ENCODE results near the gene CTNNA3.
"Not testable (repeated sequence)": the region's sequence is repeated elsewhere in the genome, so short reads cannot be mapped to it uniquely, and the experiment has no call there.

Gene CTNNA3

GRCh38 chr10:67230680-67231500 is 465.1 kb downstream of the CTNNA3 start:
- not testable (repeated sequence) for DNase-seq

GRCh38 chr10:67225226-67225625 is 470.8 kb downstream of the CTNNA3 start:
- DNase-seq, result no peak

GRCh38 chr10:67224553-67224952 is 471.4 kb downstream of the CTNNA3 start:
- no peak for DNase-seq

GRCh38 chr10:67222934-67223333 is 473.1 kb downstream of the CTNNA3 start:
- no peak for DNase-seq

GRCh38 chr10:67221939-67222494 is 474.0 kb downstream of the CTNNA3 start:
- DNase-seq, result no peak

- no peak for DNase-seq
These were observed 484.3 kb downstream of the CTNNA3 start for GRCh38 chr10:67211680-67212079.

- DNase-seq, result not testable (repeated sequence)
These were observed 488.1 kb downstream of the CTNNA3 start for GRCh38 chr10:67207923-67208322.

GRCh38 chr10:67200913-67201564 is 495.0 kb downstream of the CTNNA3 start:
- no peak for DNase-seq

- no peak for DNase-seq
These were observed 520.6 kb downstream of the CTNNA3 start for GRCh38 chr10:67175354-67175753.

- DNase-seq, result no peak
These were observed 522.2 kb downstream of the CTNNA3 start for GRCh38 chr10:67173787-67174186.

GRCh38 chr10:67171970-67172369 is 524.0 kb downstream of the CTNNA3 start:
- DNase-seq, result no peak

GRCh38 chr10:67156239-67156638 is 539.8 kb downstream of the CTNNA3 start:
- no peak for DNase-seq

GRCh38 chr10:67151471-67151870 is 544.5 kb downstream of the CTNNA3 start:
- no peak for DNase-seq

GRCh38 chr10:67144530-67144929 is 551.5 kb downstream of the CTNNA3 start:
- no peak for DNase-seq

GRCh38 chr10:67141300-67141699 is 554.7 kb downstream of the CTNNA3 start:
- DNase-seq, result no peak

GRCh38 chr10:67140641-67141040 is 555.4 kb downstream of the CTNNA3 start:
- DNase-seq, result no peak

GRCh38 chr10:67127441-67127840 is 568.6 kb downstream of the CTNNA3 start:
- DNase-seq, result no peak

- no peak for DNase-seq
These were observed 576.3 kb downstream of the CTNNA3 start for GRCh38 chr10:67119651-67120050.

- DNase-seq, result no peak
These were observed 580.0 kb downstream of the CTNNA3 start for GRCh38 chr10:67115972-67116371.

- no peak for DNase-seq
These were observed 581.0 kb downstream of the CTNNA3 start for GRCh38 chr10:67114945-67115344.

- DNase-seq, result no peak
These were observed 583.2 kb downstream of the CTNNA3 start for GRCh38 chr10:67112765-67113164.

- no peak for DNase-seq
These were observed 585.7 kb downstream of the CTNNA3 start for GRCh38 chr10:67110286-67110685.

- no peak for DNase-seq
These were observed 588.3 kb downstream of the CTNNA3 start for GRCh38 chr10:67107670-67108069.

GRCh38 chr10:67100951-67101350 is 595.0 kb downstream of the CTNNA3 start:
- no peak for DNase-seq
